Heart right ventricle (tissue), 16 donors: ENCODE data around the gene CCNDBP1. TPM values are rescaled to one million over a fixed set of nuclear protein-coding genes. Genes with fewer than 3 reads are reported as not detected.

ENCODE experiments used
- ATAC-seq, 8 donors: fragments of 200-7000 bp; cut with Tn5 transposase; one replicate each; pipeline ENCODE4 v1.9.1; 2020; ENCODE audit warnings: mild to moderate bottlenecking in 8 of 8, moderate library complexity in 8 of 8, moderate number of reproducible peaks in 1 of 8
- DNase-seq, 2 donors: peaks; one replicate each; pipeline ENCODE4 v3.0.0-alpha.2; 2020
- H3K27ac ChIP-seq, 10 donors: fragments of 200-600 bp; sonication (generic) in 2 of 10; one replicate each; pipeline versions ENCODE4 v1.5.0 to v1.8.0; 2020 to 2022; ENCODE audit warnings: mild to moderate bottlenecking in 3 of 10
- H3K27me3 ChIP-seq, 7 donors: fragments of 200-600 bp; one replicate each; pipeline ENCODE4 v1.8.0; 2021 to 2022; ENCODE audit warnings: mild to moderate bottlenecking in 2 of 7
- H3K36me3 ChIP-seq, 9 donors: fragments of 200-600 bp; sonication (generic) in 1 of 9; one replicate each; pipeline versions ENCODE4 v1.5.0 to v1.8.0; 2020 to 2022; ENCODE audit warnings: mild to moderate bottlenecking in 2 of 9
- H3K4me1 ChIP-seq, 9 donors: fragments of 200-600 bp; sonication (generic) in 1 of 9; one replicate each; pipeline versions ENCODE4 v1.5.0 to v1.8.0; 2020 to 2022; ENCODE audit warnings: mild to moderate bottlenecking in 4 of 9
- H3K4me3 ChIP-seq, 10 donors: fragments of 200-600 bp; sonication (generic) in 2 of 10; one replicate each; pipeline versions ENCODE4 v1.5.0 to v1.8.0; 2020 to 2022; ENCODE audit warnings: mild to moderate bottlenecking in 7 of 10, moderate library complexity in 2 of 10
- H3K9me3 ChIP-seq, 11 donors: fragments of 200-600 bp in 10 of 11; sonication (generic) in 2 of 11; one replicate each; pipeline versions ENCODE4 v1.5.0 to v1.8.0; 2013 to 2022; ENCODE audit warnings: mild to moderate bottlenecking in 2 of 11, control low read depth in 1 of 11, moderate library complexity in 1 of 11
- CTCF ChIP-seq, 9 donors: fragments of 200-600 bp; sonication (generic) in 2 of 9; IDR thresholded peaks; one replicate each; pipeline versions ENCODE4 v1.5.0 to v1.8.0; 2021 to 2022; ENCODE audit warnings: antibody characterized with exemption in 9 of 9, mild to moderate bottlenecking in 5 of 9, moderate library complexity in 1 of 9
- WGBS, 2 donors: extraction: QIAGEN DNeasy Blood & Tissue Kit; methylation state at CpG; one replicate each; pipeline ENCODE4 v1.1.7; 2013; ENCODE audit warnings: inconsistent platforms in 1 of 2; 5-methylcytosine and 5-hydroxymethylcytosine counted together
- intact Hi-C, 10 donors: fragments of 100-400 bp; cut with DNase I; formaldehyde crosslinking; loops; one replicate each; pipeline versions ENCODE4 v1.11.1 to v1.14.2; 2022
- polyA plus RNA-seq, 2 donors: library from polyadenylated mRNA; stranded (reverse); fragments of 200-250 nt; gene quantifications; one replicate each; pipeline ENCODE4 v1.2.3, GENCODE V29; 2013
- total RNA-seq, 10 donors: library from RNA; stranded (reverse); fragmentation: NEBNext Ultra II Directional in 3 of 10; extraction: Animal tissue kit (Norgen Biotek cat#: 25700) in 3 of 10; gene quantifications; one replicate each; pipeline versions ENCODE4 v1.2.1 to v1.2.4, GENCODE V29; 2021 to 2023
- donor health status: Arrhythmogenic right ventricular cardiomyopathy.
- donor health status: ischemic (EF 13 %, LVEDD 7.1; RV severe dilation, severe dysfunction).
- donor health status: healthy with polysubstance abuse.
- donor health status: DM: no; HTN: yes; CAD: no.
- donor health status: DM: no; HTN: no; CAD: no.
- donor health status: ischemic (EF 25% LVEDD 6.9; RV normal size, moderate dysfunction).
- donor health status: ischemic (EF 25% LVEDD 5.7; RV mildly dilated, moderate dysfunction).
- donor health status: healthy.
- donor health status: DM: yes; HTN: yes; CAD: no.
- donor health status: Ischemic cardiomyopathy.
- donor health status: ischemic (EF 35%, LVEDD 5.7; RV mildly dilated, moderate dysfunction).
- donor health status: nonischemic (EF 11% LVEDD 7.7; RV severe dilation, severe dysfunction).
- donor health status: DM: yes; HTN: yes; CAD: no.
- donor health status: PGD.
- donor health status: ischemic (EF 29% LVEDD 5.4; RV normal size, mild dysfunction).
- donor health status: nonischemic (EF 23%, LVEDD 6.1; RV moderate dilation, normal function).

CCNDBP1 gene
- total and polyA plus RNA-seq, 12 donors = 27.6 to 65.1 (median 59.0) TPM

- DNase-seq = no peak
- 67 to 70% methylated on average over 6 of the region's 6 CpGs for WGBS, 2 donors
- Histone ChIP-seq H3K4me3 (no peak overlapping the region), H3K36me3 (no peaks in the 10 kb centered on the region), H3K4me1 (peaks cover 0 to 15% (median 0%) of the 10 kb centered on the region in 9 donors), H3K27me3 (peaks cover 0 to 5% (median 0%) of the 10 kb centered on the region in 7 donors), H3K27ac (no peak overlapping the region), H3K9me3 (peaks cover 0 to 3% (median 0%) of the 10 kb centered on the region in 11 donors)
- no peak for TF ChIP-seq CTCF (IDR thresholded peaks at IDR 0.05)
- intact Hi-C loops = no loop called here
- no peak for ATAC-seq
These were observed 61.1 kb downstream of the CCNDBP1 start for GRCh38 chr15:43246261-43246774.

Other genes starting within 250 kb of the CCNDBP1 start
- gene UBR1, start 79.4 kb upstream of the CCNDBP1 start, total RNA-seq = 10 to 100 TPM; 19.2 to 46.2 (median 28.1) TPM
- 1 to 10 TPM; 3.8 to 4.8 TPM for gene UBR1, start 79.4 kb upstream of the CCNDBP1 start, polyA plus RNA-seq
- 10 to 100 TPM in 7 of 10 donors, 1 to 10 TPM in 3; 7.6 to 13.8 (median 11.7) TPM for gene TMEM62, start 51.8 kb upstream of the CCNDBP1 start, total RNA-seq
- 10 to 100 TPM; 11.4 to 13.9 TPM for gene TMEM62, start 51.8 kb upstream of the CCNDBP1 start, polyA plus RNA-seq
- gene EPB42, start 35.6 kb downstream of the CCNDBP1 start, total RNA-seq = under 1 TPM in 6 of 10 donors, not detected in 4; 0.12 to 0.26 (median 0.16) TPM
- gene EPB42, start 35.6 kb downstream of the CCNDBP1 start, polyA plus RNA-seq = under 1 TPM in 1 of 2 donors, not detected in 1; 0.03 TPM
- gene TGM5, start 81.5 kb downstream of the CCNDBP1 start, total RNA-seq = not detected
- gene TGM5, start 81.5 kb downstream of the CCNDBP1 start, polyA plus RNA-seq = under 1 TPM in 1 of 2 donors, not detected in 1; 0.10 TPM
- gene TGM7, start 116.9 kb downstream of the CCNDBP1 start, total RNA-seq = not detected
- gene TGM7, start 116.9 kb downstream of the CCNDBP1 start, polyA plus RNA-seq = not detected
- gene LCMT2, start 145.2 kb downstream of the CCNDBP1 start, total RNA-seq = 1 to 10 TPM; 5.2 to 8.7 (median 6.2) TPM
- 1 to 10 TPM; 1.5 to 4.3 TPM for gene LCMT2, start 145.2 kb downstream of the CCNDBP1 start, polyA plus RNA-seq
- 10 to 100 TPM in 9 of 10 donors, 1 to 10 TPM in 1; 9.6 to 15.7 (median 12.2) TPM for gene ZSCAN29, start 185.6 kb downstream of the CCNDBP1 start, total RNA-seq
- 1 to 10 TPM; 3.5 to 8.4 TPM for gene ZSCAN29, start 185.6 kb downstream of the CCNDBP1 start, polyA plus RNA-seq
- 10 to 100 TPM in 8 of 10 donors, 1 to 10 TPM in 2; 9.0 to 14.9 (median 12.1) TPM for gene TUBGCP4, start 185.7 kb downstream of the CCNDBP1 start, total RNA-seq
- 1 to 10 TPM; 5.0 to 6.8 TPM for gene TUBGCP4, start 185.7 kb downstream of the CCNDBP1 start, polyA plus RNA-seq